Neural crest cell (in vitro differentiated cells): ENCODE measurements around the gene GDPD4. TPM values are rescaled to one million over a fixed set of nuclear protein-coding genes. Genes with fewer than 3 reads are reported as not detected.

Experiments used
- DNase-seq: peaks from one replicate; pipeline ENCODE4 v3.0.0; 2021; ENCODE audit warnings: low read depth, mixed read lengths, low spot score
- H3K27ac Mint-ChIP-seq: one replicate; pipeline ENCODE4 v1.8.0; 2021; ENCODE audit warnings: mild to moderate bottlenecking, mixed read lengths; ENCODE audit not compliant: unreplicated experiment
- H3K27me3 Mint-ChIP-seq: 2 replicates; pipeline ENCODE4 v1.8.0; 2021; ENCODE audit warnings: low read depth, mild to moderate bottlenecking, mixed read lengths
- H3K36me3 Mint-ChIP-seq: 2 replicates; pipeline ENCODE4 v1.8.0; 2021; ENCODE audit warnings: low read depth, mild to moderate bottlenecking, mixed read lengths
- H3K4me1 Mint-ChIP-seq: 2 replicates; pipeline ENCODE4 v1.8.0; 2021; ENCODE audit warnings: mixed read lengths
- H3K4me3 Mint-ChIP-seq: one replicate; pipeline ENCODE4 v1.8.0; 2021; ENCODE audit warnings: mild to moderate bottlenecking, mixed read lengths
- H3K9me3 Mint-ChIP-seq: 2 replicates; pipeline ENCODE4 v1.8.0; 2021; ENCODE audit warnings: mixed read lengths
- CTCF ChIP-seq: fragments of 200-600 bp; sonication (generic); conservative IDR thresholded peaks from 2 replicates; pipeline ENCODE4 v1.5.0; 2021; ENCODE audit warnings: antibody characterized with exemption, mild to moderate bottlenecking
- total RNA-seq: library from RNA; stranded (reverse); gene quantifications from 2 replicates; pipeline ENCODE4 v1.2.1, GENCODE V29; 2021

Gene GDPD4
- total RNA-seq, 1 donor from 2014 or later: not detected

GRCh38 chr11:77201991-77202841, 99.3 kb downstream of the GDPD4 start:
- Mint-ChIP-seq H3K4me3 (no peak overlapping the region), H3K27ac (no peak overlapping the region), H3K9me3 (no peaks in the 10 kb centered on the region), H3K36me3 (no peaks in the 10 kb centered on the region), H3K4me1 (peaks cover 4% of the 10 kb centered on the region), H3K27me3 (no peaks in the 10 kb centered on the region)
- TF ChIP-seq CTCF: no peak
- DNase-seq: no peak

- no peak overlapping the region for H3K4me3 Mint-ChIP-seq
- no peaks in the 10 kb centered on the region for H3K9me3 Mint-ChIP-seq
- peaks cover 9% of the 10 kb centered on the region for H3K4me1 Mint-ChIP-seq
- no peak overlapping the region for H3K27ac Mint-ChIP-seq
- H3K36me3 Mint-ChIP-seq: no peaks in the 10 kb centered on the region
- no peak for TF ChIP-seq CTCF
- no peaks in the 10 kb centered on the region for H3K27me3 Mint-ChIP-seq
- no peak for DNase-seq
These were observed 100.1 kb downstream of the GDPD4 start for GRCh38 chr11:77201370-77201769.

- H3K27ac Mint-ChIP-seq: peak overlapping the region; percentile 89
- no peaks in the 10 kb centered on the region for H3K36me3 Mint-ChIP-seq
- no peak for TF ChIP-seq CTCF
- DNase-seq: no peak
- H3K4me1 Mint-ChIP-seq: peaks cover 9% of the 10 kb centered on the region
- H3K9me3 Mint-ChIP-seq: no peaks in the 10 kb centered on the region
- H3K4me3 Mint-ChIP-seq: no peak overlapping the region
- no peaks in the 10 kb centered on the region for H3K27me3 Mint-ChIP-seq
These were observed 100.9 kb downstream of the GDPD4 start for GRCh38 chr11:77200351-77201268.

GRCh38 chr11:77199137-77199745, 102.2 kb downstream of the GDPD4 start:
- Mint-ChIP-seq H3K36me3 (no peaks in the 10 kb centered on the region), H3K4me1 (peaks cover 9% of the 10 kb centered on the region), H3K9me3 (no peaks in the 10 kb centered on the region), H3K4me3 (no peak overlapping the region), H3K27me3 (no peaks in the 10 kb centered on the region), H3K27ac (peak overlapping the region; percentile 62)
- no peak for TF ChIP-seq CTCF
- no peak for DNase-seq

DNA sequence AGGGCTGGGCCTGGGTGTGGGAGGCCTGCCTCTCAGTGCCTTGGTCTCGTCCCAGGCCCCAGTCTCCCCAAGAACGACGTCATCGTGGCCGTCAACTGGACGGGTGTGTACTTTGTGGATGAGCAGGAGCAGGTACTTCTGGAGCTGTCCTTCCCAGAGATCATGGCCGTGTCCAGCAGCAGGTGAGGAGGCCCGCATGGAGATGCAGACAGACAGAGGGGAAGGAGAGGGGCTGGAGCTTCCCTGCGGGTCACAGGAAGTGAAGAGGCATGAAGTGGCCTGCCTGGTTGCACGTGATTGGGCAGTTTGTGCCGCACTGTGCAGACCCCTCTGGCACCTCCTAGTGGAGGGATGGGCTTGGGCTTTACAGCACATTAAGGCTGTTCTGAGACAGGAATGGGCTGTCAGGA, 103.0 kb downstream of the GDPD4 start:
- peaks cover 9% of the 10 kb centered on the region for H3K4me1 Mint-ChIP-seq
- TF ChIP-seq CTCF: peak; percentile 47
- H3K36me3 Mint-ChIP-seq: no peaks in the 10 kb centered on the region
- H3K4me3 Mint-ChIP-seq: no peak overlapping the region
- H3K9me3 Mint-ChIP-seq: no peaks in the 10 kb centered on the region
- peak; percentile 23 for DNase-seq
- H3K27me3 Mint-ChIP-seq: no peaks in the 10 kb centered on the region
- H3K27ac Mint-ChIP-seq: no peak overlapping the region
